ENCODE results near the gene PARD3B. TPM values are rescaled to one million over a fixed set of nuclear protein-coding genes. Genes with fewer than 3 reads are reported as not detected.

Gene PARD3B
- total and polyA plus RNA-seq, 10 of the 15 experiments (the other 5 are each of a cell fraction or from before 2014, with no cell fraction given): 0.01 to 0.54 (median 0.07) TPM; not detected in 7

DNA sequence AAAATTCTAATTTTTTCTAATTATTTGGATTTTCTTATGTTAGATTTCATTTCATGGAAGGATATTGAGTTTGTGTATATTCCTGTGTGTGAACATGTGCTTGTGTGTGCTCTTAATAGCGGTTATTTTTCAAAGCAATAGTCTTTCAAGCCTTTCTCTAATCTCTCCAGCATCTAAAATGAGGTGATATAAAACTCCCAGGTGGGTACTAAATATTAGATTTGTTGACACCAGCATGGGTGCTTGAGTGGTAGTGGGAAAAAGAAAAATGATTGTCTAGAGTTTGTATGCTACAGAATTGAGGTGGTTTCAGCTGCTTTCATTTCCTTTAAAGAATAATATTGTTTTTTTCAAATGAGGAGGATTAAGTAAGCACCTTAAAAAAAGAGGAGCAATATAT is 296.8 kb downstream of the PARD3B start (continued):
- TF ChIP-seq JUNB (IDR thresholded peaks at IDR 0.05): no peak

- no peak for FAIRE-seq
- ChIA-PET RAD21 (ENCODE audit: unreplicated experiment) (no interaction called here), POLR2A (no interaction called here), CTCF (no interaction called here), SMC1A (ENCODE audit: uncharacterized antibody, unreplicated experiment) (interaction anchor here (1.0 to 1.3 kb wide), 2 partner anchors 9 to 14 kb away, joined by 3 to 5 read pairs; no protein-coding TSS in a partner anchor)
- no peak overlapping the region for H2AFZ ChIP-seq (ENCODE audit: control insufficient read depth, low read depth, low read length)
- TF ChIP-seq ESRRA (IDR thresholded peaks at IDR 0.05; ENCODE audit: low read length) (no peak), SPI1 (IDR thresholded peaks at IDR 0.05; ENCODE audit: borderline replicate concordance, insufficient read depth, low read depth, low read length) (no peak), ZNF274 (IDR thresholded peaks at IDR 0.05; ENCODE audit: insufficient read depth, insufficient read length) (no peak), TCF3 (IDR thresholded peaks at IDR 0.05; ENCODE audit: borderline replicate concordance, insufficient read depth, low read depth, low read length) (no peak), ZZZ3 (IDR thresholded peaks at IDR 0.05; ENCODE audit: control insufficient read depth, insufficient read length, low read depth) (no peak), SREBF2 (IDR thresholded peaks at IDR 0.05; ENCODE audit: low read length) (no peak), RELA (IDR thresholded peaks at IDR 0.05; ENCODE audit: borderline replicate concordance, partially characterized antibody) (no peak), NR2C2 (IDR thresholded peaks at IDR 0.05; ENCODE audit: borderline replicate concordance, control insufficient read depth, insufficient read length, low read depth) (no peak), CREM (IDR thresholded peaks at IDR 0.05; ENCODE audit: low read depth) (no peak), TCF7 (IDR thresholded peaks at IDR 0.05; ENCODE audit: borderline replicate concordance) (no peak), ASH2L (IDR thresholded peaks at IDR 0.05; ENCODE audit: borderline replicate concordance, low read depth) (no peak), ZNF217 (IDR thresholded peaks at IDR 0.05) (no peak), IKZF1 (conservative IDR thresholded peaks at IDR 0.05) (no peak), CREB1 (IDR thresholded peaks at IDR 0.05; ENCODE audit: low read depth) (no peak), BCL11A (IDR thresholded peaks at IDR 0.05; ENCODE audit: low read depth, low read length) (no peak), SREBF1 (IDR thresholded peaks at IDR 0.05; ENCODE audit: low read length) (no peak), MEF2A (IDR thresholded peaks at IDR 0.05; ENCODE audit: insufficient read depth, low read depth, low read length) (no peak)
- TF ChIP-seq, protein P1, sequence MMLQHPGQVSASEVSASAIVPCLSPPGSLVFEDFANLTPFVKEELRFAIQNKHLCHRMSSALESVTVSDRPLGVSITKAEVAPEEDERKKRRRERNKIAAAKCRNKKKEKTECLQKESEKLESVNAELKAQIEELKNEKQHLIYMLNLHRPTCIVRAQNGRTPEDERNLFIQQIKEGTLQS (IDR thresholded peaks at IDR 0.05; ENCODE audit: borderline replicate concordance, extremely low read depth, low read depth, low read length): no peak
- TF ChIP-seq, protein P2, sequence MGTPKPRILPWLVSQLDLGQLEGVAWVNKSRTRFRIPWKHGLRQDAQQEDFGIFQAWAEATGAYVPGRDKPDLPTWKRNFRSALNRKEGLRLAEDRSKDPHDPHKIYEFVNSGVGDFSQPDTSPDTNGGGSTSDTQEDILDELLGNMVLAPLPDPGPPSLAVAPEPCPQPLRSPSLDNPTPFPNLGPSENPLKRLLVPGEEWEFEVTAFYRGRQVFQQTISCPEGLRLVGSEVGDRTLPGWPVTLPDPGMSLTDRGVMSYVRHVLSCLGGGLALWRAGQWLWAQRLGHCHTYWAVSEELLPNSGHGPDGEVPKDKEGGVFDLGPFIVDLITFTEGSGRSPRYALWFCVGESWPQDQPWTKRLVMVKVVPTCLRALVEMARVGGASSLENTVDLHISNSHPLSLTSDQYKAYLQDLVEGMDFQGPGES (IDR thresholded peaks at IDR 0.05): no peak
- TF ChIP-seq, protein P3, sequence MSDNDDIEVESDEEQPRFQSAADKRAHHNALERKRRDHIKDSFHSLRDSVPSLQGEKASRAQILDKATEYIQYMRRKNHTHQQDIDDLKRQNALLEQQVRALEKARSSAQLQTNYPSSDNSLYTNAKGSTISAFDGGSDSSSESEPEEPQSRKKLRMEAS (IDR thresholded peaks at IDR 0.05; ENCODE audit: low read depth, low read length): no peak
- in situ Hi-C loops (cut with MboI): no loop called here
- no peak overlapping the region for H3K4me2 ChIP-seq (ENCODE audit: control insufficient read depth, insufficient read depth)
- H3K79me2 ChIP-seq (ENCODE audit: control insufficient read depth, insufficient read depth, low read length): no peaks in the 10 kb centered on the region
- H3K4me3 ChIP-seq: no peak overlapping the region
- no peak overlapping the region for H3K9ac ChIP-seq (ENCODE audit: control insufficient read depth, insufficient read depth, low read length)
- no peaks in the 10 kb centered on the region for H4K20me1 ChIP-seq (ENCODE audit: control insufficient read depth, insufficient read depth)
- no TSS peak for BruUV-seq (replicated peaks)
- 20% methylated on average over 9 of the region's 9 CpGs for WGBS (ENCODE audit: insufficient coverage, insufficient replicate concordance, low lambda C conversion rate, missing lambda C conversion rate)
- no peaks in the 10 kb centered on the region for H3K9me3 ChIP-seq (replicated peaks; ENCODE audit: control insufficient read depth, insufficient read depth, low read length)
- no peak for DNase-seq (ENCODE audit: low read depth, low spot score)
- no peaks in the 10 kb centered on the region for H3K4me1 ChIP-seq (ENCODE audit: control insufficient read depth, insufficient read depth, low read length)
- H3K27ac ChIP-seq (ENCODE audit: control insufficient read depth, insufficient read depth): no peak overlapping the region
- H3K36me3 ChIP-seq (ENCODE audit: control insufficient read depth in 2 of 2, insufficient read depth in 2 of 2, low read length in 1 of 2): no peaks in the 10 kb centered on the region
- intact Hi-C loops (cut with micrococcal nuclease; ENCODE audit: unreplicated experiment): no loop called here
- H3K27me3 ChIP-seq (replicated peaks in 1 of 2; ENCODE audit: control insufficient read depth in 2 of 2, insufficient read depth in 2 of 2, low read length in 1 of 2): no peaks in the 10 kb centered on the region
- no peak for ATAC-seq
Measured at GRCh38 chr2:204842661-204843485, 297.6 kb downstream of the PARD3B start.
